ENCODE data around the gene CENPW. TPM values are rescaled to one million over a fixed set of nuclear protein-coding genes. Genes with fewer than 3 reads are reported as not detected.

CENPW gene
- total RNA-seq, 1 donor from 2014 or later = 0.65 TPM

DNA sequence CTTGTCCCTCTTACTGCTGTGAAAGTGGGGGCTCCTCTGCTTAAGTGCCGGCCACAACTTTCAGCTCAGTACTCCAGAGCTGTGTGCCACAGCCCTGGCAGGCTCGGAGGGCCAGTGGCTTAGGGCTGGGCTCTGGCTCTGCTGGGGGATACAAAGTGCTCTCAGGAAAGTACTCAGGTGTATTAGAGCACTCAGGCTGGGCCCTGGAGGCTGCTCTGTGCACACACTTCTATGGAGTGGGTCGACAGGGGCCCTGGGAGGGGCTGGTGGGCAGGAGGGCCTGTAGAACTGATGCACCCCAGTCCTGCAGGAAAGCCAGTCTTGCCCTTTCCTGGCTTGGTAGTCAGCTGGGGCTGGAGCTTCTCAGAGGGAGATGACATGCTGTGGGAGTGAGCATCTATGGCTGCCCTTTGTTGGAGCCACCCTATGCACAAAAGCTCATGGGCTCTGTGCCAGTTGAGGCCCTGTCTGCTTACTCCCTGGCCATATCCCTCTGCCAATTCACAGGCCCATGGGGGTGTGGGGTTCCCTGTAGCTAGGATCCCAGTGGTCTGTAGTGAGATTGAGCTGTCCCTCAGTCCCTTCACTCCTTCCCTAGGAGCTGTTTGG is 22.0 kb downstream of the CENPW start:
- intact Hi-C loops (cut with DNase I) = no loop called here
- DNase-seq (ENCODE audit: missing footprints) = no peak
- ATAC-seq = no peak

DNA sequence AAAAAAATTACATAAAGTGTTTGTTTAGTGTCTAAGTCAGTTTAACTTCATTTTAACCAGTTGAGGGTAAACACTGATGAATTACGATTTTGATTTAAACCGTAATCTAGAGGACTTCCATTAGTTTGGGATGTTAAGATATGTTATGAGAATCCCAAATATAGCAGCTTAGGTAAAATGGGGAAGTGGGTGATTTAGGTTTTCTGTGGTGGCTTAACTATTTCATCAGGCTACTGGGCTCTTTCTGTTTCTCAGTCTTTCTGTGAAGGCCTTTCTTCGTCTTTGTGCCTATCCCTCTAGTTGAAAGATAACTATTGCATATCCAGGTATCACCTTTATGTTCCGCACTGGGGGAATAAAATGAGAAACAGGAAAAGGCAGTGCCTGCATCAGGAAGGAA is 27.9 kb downstream of the CENPW start:
- intact Hi-C loops (cut with DNase I) = no loop called here
- no peak for ATAC-seq
- no peak for DNase-seq (ENCODE audit: missing footprints)

GRCh38 chr6:126372626-126373025 is 32.7 kb downstream of the CENPW start:
- DNase-seq (ENCODE audit: missing footprints) = no peak
- no peak for ATAC-seq
- intact Hi-C loops (cut with DNase I) = no loop called here

GRCh38 chr6:126373344-126373743 is 33.4 kb downstream of the CENPW start:
- DNase-seq (ENCODE audit: missing footprints) = no peak
- no peak for ATAC-seq
- intact Hi-C loops (cut with DNase I) = no loop called here

- DNase-seq (ENCODE audit: missing footprints) (no peak), ATAC-seq (no peak)
- intact Hi-C loops (cut with DNase I) = no loop called here
These were observed 34.5 kb downstream of the CENPW start for GRCh38 chr6:126374372-126374771.

DNA sequence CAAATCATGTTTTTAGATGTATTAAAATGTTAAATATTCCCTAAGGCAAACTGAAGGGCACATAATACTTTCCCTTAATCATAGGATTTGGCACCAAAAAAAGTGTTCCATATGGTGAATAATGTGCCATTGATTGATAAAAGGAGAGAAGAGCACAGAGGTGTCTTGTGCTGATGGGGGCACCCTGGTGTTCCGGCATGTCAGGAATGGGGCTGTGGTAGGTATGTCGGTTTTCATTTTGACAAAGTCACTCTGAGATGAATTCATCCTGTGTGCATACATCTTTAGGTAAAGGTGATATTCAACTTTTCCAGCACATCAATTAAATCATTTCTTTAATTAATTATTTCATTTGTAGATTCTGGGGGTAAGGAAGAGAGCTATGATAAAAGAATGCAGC is 36.8 kb downstream of the CENPW start:
- intact Hi-C loops (cut with DNase I) = no loop called here
- DNase-seq (ENCODE audit: missing footprints) = no peak

DNA sequence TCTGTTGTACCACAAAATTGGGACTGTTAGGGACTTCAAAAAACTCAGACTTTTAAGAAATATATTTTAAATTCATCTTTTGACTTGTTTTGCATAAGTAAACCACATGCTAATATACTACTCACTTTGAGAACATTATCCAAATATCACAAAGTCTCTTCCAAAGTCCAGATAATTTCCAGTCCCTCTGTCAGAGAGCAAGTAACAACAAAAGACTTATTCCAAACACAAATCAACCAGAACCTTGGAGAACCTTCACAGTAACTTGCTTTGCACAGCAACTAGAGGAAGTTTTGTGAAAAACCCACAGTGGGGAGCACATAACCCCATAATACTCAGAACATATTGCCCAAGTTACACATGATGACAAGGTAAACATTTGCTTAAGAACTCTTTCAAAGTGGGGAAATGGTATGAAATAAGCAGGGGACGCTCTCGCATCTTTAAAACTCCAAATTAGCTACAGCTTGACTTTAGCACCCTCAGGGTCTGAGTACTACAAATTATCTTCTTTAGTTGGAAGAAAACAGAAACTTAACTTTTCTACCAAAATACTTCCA is 37.8 kb downstream of the CENPW start:
- DNase-seq (ENCODE audit: missing footprints) (no peak), ATAC-seq (no peak)
- intact Hi-C loops (cut with DNase I) = no loop called here

More for the DNA sequence above, 36.8 kb downstream of the CENPW start:
- ATAC-seq = no peak

DNA sequence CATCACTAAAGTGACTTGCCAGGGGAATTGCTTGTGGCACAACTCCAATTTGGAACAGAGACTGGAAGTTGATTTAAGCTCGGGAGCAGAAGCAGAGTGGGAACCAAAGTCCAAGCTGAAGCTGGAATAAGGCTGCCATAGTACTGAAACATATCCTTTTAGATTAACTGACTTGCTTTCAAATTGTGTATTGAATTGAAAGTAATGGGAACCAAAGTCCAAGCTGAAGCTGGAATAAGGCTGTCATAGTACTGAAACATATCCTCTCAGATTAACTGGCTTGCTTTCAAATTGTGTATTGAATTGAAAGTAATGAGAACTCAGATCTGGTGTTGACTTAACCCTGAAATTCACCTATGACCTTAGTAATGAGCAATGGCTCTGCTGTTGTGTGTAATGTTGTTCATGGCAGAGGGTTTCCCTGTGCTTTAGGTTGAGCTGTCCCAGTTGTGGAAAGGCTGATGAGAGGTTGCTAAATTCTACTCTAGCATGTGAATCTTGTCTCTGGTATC is 40.2 kb downstream of the CENPW start:
- intact Hi-C loops (cut with DNase I) = no loop called here
- ATAC-seq (no peak), DNase-seq (ENCODE audit: missing footprints) (no peak)

DNA sequence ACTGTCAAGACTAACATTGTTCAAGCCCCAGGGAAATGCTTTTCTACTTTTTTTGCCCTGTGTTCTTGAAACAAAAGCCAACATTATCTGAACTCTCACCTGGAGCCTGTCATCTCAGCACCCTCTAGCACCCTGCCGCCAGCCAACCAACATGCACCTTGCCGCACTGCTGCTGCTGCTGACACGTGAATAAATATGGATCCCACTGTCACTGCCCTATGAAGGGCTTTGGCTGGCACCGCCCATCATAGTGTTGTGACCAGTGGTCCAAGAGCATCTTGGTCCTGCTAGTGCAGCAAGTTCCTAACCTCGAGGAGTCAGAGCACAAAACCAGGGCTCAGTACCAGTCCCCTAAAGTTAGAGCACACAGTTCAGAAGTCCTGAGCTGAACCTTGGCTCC is 41.6 kb downstream of the CENPW start:
- intact Hi-C loops (cut with DNase I) = no loop called here
- DNase-seq (ENCODE audit: missing footprints) = no peak
- no peak for ATAC-seq

- DNase-seq (ENCODE audit: missing footprints) (no peak), ATAC-seq (no peak)
- intact Hi-C loops (cut with DNase I) = no loop called here
These were observed 43.3 kb downstream of the CENPW start for GRCh38 chr6:126383203-126383602.

DNA sequence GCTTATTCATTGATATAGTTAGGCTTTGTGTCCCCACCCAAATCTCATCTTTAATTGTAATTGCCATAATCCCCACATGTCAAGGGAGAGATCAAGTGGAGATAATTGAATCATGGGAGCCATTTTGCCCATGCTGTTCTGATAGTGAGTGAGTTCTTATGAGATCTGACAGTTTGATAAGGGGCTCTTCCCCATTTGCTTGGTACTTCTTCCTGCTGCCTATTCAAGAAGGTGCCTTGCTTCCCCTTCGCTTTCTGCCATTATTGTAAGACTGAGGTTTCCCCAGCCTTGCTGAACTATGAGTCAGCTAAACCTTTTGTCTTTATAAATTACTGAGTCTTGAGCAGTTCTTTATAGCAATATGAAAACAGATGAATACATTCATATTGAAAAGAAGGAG is 45.6 kb downstream of the CENPW start:
- intact Hi-C loops (cut with DNase I) = no loop called here
- DNase-seq (ENCODE audit: missing footprints) = no peak
- ATAC-seq = no peak

DNA sequence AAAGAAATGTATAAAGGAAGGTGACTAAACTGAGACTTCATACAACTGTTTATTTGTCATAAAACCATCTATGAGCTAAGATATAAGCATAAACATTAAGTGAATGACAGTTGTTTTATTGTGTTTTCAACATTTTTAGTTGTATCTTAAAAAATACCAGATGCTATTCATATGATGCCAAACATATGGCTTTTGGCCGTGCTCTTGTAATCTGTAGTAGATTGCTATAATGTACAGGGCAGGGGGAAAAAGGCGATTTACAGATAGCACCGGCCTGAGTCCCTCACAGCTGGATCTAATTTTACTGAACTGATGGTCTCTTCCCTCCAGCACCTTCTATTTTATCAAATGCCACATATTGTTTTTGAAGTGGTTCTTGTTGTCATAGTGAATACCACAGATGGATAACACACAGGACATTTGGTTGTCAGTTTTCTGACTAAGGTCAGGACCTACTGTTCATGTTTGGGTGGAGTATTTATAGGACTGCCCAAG is 48.2 kb downstream of the CENPW start:
- DNase-seq (ENCODE audit: missing footprints) (no peak), ATAC-seq (no peak)
- intact Hi-C loops (cut with DNase I) = no loop called here

DNA sequence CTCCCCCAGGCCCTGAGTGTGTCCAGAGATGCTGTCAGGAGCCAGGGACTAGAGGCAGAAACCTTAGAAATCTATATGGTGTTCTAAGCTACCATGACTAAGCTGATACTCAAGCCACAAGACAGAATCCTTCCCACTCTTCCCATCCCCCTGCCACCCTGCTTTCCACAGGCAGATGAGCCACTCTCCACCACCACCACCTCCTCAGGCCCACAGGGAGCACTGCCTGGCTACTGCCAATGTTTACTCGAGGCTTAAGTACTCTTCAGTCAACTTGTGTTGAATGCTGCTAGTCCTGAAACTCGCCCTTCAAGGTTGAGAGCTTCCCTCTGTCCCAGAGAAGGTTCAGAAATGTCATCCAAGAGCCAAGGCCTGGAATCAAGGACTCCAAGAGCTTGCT is 56.2 kb downstream of the CENPW start:
- intact Hi-C loops (cut with DNase I) = no loop called here
- DNase-seq (ENCODE audit: missing footprints) (no peak), ATAC-seq (no peak)
